Measurements from ENCODE around the gene SOX15. TPM values are rescaled to one million over a fixed set of nuclear protein-coding genes. Genes with fewer than 3 reads are reported as not detected.

The SOX15 gene
- total and polyA plus RNA-seq, 2 of the 13 experiments (the other 11 are each of a cell fraction or from before 2014, with no cell fraction given), result 0.07 to 0.18 TPM

GRCh38 chr17:7583253-7584109, 6.4 kb downstream of the SOX15 start, which contains the start of gene MPDU1 (continued):
- TF ChIP-seq, protein P1, sequence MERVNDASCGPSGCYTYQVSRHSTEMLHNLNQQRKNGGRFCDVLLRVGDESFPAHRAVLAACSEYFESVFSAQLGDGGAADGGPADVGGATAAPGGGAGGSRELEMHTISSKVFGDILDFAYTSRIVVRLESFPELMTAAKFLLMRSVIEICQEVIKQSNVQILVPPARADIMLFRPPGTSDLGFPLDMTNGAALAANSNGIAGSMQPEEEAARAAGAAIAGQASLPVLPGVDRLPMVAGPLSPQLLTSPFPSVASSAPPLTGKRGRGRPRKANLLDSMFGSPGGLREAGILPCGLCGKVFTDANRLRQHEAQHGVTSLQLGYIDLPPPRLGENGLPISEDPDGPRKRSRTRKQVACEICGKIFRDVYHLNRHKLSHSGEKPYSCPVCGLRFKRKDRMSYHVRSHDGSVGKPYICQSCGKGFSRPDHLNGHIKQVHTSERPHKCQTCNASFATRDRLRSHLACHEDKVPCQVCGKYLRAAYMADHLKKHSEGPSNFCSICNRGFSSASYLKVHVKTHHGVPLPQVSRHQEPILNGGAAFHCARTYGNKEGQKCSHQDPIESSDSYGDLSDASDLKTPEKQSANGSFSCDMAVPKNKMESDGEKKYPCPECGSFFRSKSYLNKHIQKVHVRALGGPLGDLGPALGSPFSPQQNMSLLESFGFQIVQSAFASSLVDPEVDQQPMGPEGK (CRISPR knock-in tag; IDR thresholded peaks at IDR 0.05), result no peak; the same call in 1 of the 2 replicates
- no peak; the same call in 1 of the 2 replicates for TF ChIP-seq ZNF546 (CRISPR knock-in tag; conservative IDR thresholded peaks at IDR 0.05)
- TF ChIP-seq, protein P2, sequence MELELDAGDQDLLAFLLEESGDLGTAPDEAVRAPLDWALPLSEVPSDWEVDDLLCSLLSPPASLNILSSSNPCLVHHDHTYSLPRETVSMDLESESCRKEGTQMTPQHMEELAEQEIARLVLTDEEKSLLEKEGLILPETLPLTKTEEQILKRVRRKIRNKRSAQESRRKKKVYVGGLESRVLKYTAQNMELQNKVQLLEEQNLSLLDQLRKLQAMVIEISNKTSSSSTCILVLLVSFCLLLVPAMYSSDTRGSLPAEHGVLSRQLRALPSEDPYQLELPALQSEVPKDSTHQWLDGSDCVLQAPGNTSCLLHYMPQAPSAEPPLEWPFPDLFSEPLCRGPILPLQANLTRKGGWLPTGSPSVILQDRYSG (CRISPR knock-in tag; IDR thresholded peaks at IDR 0.05), result peak; percentile 75; the same call in 1 of the 2 replicates
- TF ChIP-seq ETV5 (CRISPR knock-in tag; IDR thresholded peaks at IDR 0.05; ENCODE audit: borderline replicate concordance), result no peak; the same call in 1 of the 2 replicates
- peak; percentile 76 for TF ChIP-seq POGK (CRISPR knock-in tag; conservative IDR thresholded peaks at IDR 0.05)
- no peak; the same call in 1 of the 2 replicates for TF ChIP-seq TGIF2 (CRISPR knock-in tag; IDR thresholded peaks at IDR 0.05)
- TF ChIP-seq ZNF724P (CRISPR knock-in tag; IDR thresholded peaks at IDR 0.05; ENCODE audit: borderline replicate concordance), result peak; percentile 50
- peak; percentile 94 for TF ChIP-seq TFDP2 (CRISPR knock-in tag; IDR thresholded peaks at IDR 0.05)
- TF ChIP-seq SMAD3 (CRISPR knock-in tag; IDR thresholded peaks at IDR 0.05), result peak; percentile 35; the same call in 1 of the 2 replicates
- TF ChIP-seq ZNF207 (IDR thresholded peaks at IDR 0.05; ENCODE audit: borderline replicate concordance), result no peak
- no peak for TF ChIP-seq NPAS2 (CRISPR knock-in tag; IDR thresholded peaks at IDR 0.05; ENCODE audit: borderline replicate concordance)
- peak; percentile 95 for TF ChIP-seq YEATS4 (CRISPR knock-in tag; IDR thresholded peaks at IDR 0.05; ENCODE audit: borderline replicate concordance)
- no peak for TF ChIP-seq ZNF841 (CRISPR knock-in tag; IDR thresholded peaks at IDR 0.05; ENCODE audit: borderline replicate concordance)
- no peak for TF ChIP-seq ZKSCAN1 (IDR thresholded peaks at IDR 0.05; ENCODE audit: low read length)
- TF ChIP-seq, protein P3, sequence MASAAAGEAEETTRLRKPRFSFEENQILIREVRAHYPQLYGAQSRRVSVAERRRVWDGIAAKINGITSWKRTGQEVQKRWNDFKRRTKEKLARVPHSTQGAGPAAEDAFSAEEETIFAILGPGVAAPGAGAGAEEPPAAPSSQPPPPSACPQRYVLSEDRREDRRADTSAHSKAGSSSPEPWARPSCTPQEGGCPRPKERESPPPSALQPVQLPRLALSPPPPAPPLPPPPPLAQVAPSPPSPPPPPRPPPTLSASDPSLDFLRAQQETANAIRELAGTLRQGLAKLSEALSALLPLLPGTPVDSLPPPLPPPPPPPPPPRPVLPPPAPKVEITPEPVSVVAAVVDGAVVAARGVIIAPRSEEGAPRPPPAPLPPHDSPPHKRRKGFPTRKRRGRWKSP (CRISPR knock-in tag; IDR thresholded peaks at IDR 0.05), result 0 out of 2 replicates have a peak, but pooled peaks have one; percentile 49
- TF ChIP-seq, protein P4, sequence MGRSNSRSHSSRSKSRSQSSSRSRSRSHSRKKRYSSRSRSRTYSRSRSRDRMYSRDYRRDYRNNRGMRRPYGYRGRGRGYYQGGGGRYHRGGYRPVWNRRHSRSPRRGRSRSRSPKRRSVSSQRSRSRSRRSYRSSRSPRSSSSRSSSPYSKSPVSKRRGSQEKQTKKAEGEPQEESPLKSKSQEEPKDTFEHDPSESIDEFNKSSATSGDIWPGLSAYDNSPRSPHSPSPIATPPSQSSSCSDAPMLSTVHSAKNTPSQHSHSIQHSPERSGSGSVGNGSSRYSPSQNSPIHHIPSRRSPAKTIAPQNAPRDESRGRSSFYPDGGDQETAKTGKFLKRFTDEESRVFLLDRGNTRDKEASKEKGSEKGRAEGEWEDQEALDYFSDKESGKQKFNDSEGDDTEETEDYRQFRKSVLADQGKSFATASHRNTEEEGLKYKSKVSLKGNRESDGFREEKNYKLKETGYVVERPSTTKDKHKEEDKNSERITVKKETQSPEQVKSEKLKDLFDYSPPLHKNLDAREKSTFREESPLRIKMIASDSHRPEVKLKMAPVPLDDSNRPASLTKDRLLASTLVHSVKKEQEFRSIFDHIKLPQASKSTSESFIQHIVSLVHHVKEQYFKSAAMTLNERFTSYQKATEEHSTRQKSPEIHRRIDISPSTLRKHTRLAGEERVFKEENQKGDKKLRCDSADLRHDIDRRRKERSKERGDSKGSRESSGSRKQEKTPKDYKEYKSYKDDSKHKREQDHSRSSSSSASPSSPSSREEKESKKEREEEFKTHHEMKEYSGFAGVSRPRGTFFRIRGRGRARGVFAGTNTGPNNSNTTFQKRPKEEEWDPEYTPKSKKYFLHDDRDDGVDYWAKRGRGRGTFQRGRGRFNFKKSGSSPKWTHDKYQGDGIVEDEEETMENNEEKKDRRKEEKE (IDR thresholded peaks at IDR 0.05), result no peak
- TF ChIP-seq RXRB (CRISPR knock-in tag; IDR thresholded peaks at IDR 0.05; ENCODE audit: borderline replicate concordance), result 0 out of 2 replicates have a peak, but pooled peaks have one; percentile 19
- peak; percentile 67; the same call in 1 of the 2 replicates for TF ChIP-seq ZNF746 (CRISPR knock-in tag; IDR thresholded peaks at IDR 0.05)

Data from HepG2 (cell line).